Measurements from ENCODE around the gene BLOC1S5. TPM values are rescaled to one million over a fixed set of nuclear protein-coding genes. Genes with fewer than 3 reads are reported as not detected.

The BLOC1S5 gene
- polyA plus RNA-seq, 1 of the 3 experiments (the other 2 are of a cell fraction), result 4.4 TPM

DNA sequence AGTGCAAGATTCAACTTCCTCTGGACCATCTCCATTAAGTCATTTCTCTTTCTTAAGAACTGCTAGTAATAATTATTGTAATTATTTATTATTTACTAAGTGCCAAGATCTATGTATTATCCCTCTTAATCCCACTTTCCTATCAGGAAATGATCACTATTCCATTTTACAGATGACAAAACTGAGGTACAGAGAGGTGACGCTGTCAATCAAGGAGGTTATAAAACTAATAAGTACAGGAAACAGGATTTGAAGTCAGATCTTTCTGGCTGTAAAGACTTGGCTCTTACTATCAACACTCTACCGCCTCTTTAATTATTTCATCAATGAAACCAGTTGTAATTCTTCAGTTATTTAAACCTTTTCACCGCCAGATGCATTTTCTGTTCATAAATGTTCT is 37.4 kb downstream of the BLOC1S5 start:
- Histone ChIP-seq H3K4me2 (no peak overlapping the region), H3K9ac (no peak overlapping the region), H2AFZ (ENCODE audit: low read depth) (no peak overlapping the region), H4K20me1 (ENCODE audit: insufficient read depth) (no peaks in the 10 kb centered on the region), H3K9me3 (no peaks in the 10 kb centered on the region), H3K27me3 (ENCODE audit: insufficient read depth) (no peaks in the 10 kb centered on the region), H3F3A (replicated peaks; ENCODE audit: insufficient read depth) (peaks cover 3% of the 10 kb centered on the region), H3K4me3 (ENCODE audit: low read depth in 2 of 2, low read length in 1 of 2) (no peak overlapping the region), H3K27ac (ENCODE audit: low read depth in 2 of 2, low read length in 1 of 2) (no peak overlapping the region), H3K79me2 (ENCODE audit: insufficient read depth) (peaks cover 21% of the 10 kb centered on the region), H3K36me3 (replicated peaks in 1 of 2; ENCODE audit: control insufficient read depth in 1 of 2, insufficient read depth in 2 of 2, low read length in 1 of 2) (peaks cover 0 to 5% of the 10 kb centered on the region in 2 experiments), H3K4me1 (ENCODE audit: control insufficient read depth in 1 of 2, insufficient read depth in 2 of 2, low read depth in 1 of 2, low read length in 1 of 2) (peaks cover 3 to 23% of the 10 kb centered on the region in 2 experiments; a peak in 2 of 4 replicates), H3K9me2 (no peaks in the 10 kb centered on the region)
- TF ChIP-seq FOSL2 (IDR thresholded peaks at IDR 0.05; ENCODE audit: borderline replicate concordance, low read depth) (no peak), POLR2AphosphoS5 (IDR thresholded peaks at IDR 0.05; ENCODE audit: low read depth, low read length) (no peak), REST (IDR thresholded peaks at IDR 0.05; ENCODE audit: low read depth, low read length) (no peak), FOXM1 (IDR thresholded peaks at IDR 0.05; ENCODE audit: low read depth) (no peak), MEF2A (IDR thresholded peaks at IDR 0.05; ENCODE audit: borderline replicate concordance, low read depth) (no peak), RAD21 (IDR thresholded peaks at IDR 0.05; ENCODE audit: low read length) (no peak), YY1 (IDR thresholded peaks at IDR 0.05; ENCODE audit: low read depth) (no peak), ELF1 (IDR thresholded peaks at IDR 0.05) (no peak), EZH2phosphoT487 (IDR thresholded peaks at IDR 0.05; ENCODE audit: borderline replicate concordance, low read depth) (no peak), RXRA (IDR thresholded peaks at IDR 0.05; ENCODE audit: borderline replicate concordance, low read depth) (no peak), TAF1 (IDR thresholded peaks at IDR 0.05; ENCODE audit: borderline replicate concordance, low read depth, low read length) (no peak), USF2 (IDR thresholded peaks at IDR 0.05; ENCODE audit: borderline replicate concordance, low read depth, low read length) (no peak), RFX5 (IDR thresholded peaks at IDR 0.05; ENCODE audit: low read length) (no peak), SIN3A (IDR thresholded peaks at IDR 0.05; ENCODE audit: borderline replicate concordance, low read depth, low read length) (no peak), NFIC (IDR thresholded peaks at IDR 0.05; ENCODE audit: borderline replicate concordance) (no peak)
- TF ChIP-seq, protein P1, sequence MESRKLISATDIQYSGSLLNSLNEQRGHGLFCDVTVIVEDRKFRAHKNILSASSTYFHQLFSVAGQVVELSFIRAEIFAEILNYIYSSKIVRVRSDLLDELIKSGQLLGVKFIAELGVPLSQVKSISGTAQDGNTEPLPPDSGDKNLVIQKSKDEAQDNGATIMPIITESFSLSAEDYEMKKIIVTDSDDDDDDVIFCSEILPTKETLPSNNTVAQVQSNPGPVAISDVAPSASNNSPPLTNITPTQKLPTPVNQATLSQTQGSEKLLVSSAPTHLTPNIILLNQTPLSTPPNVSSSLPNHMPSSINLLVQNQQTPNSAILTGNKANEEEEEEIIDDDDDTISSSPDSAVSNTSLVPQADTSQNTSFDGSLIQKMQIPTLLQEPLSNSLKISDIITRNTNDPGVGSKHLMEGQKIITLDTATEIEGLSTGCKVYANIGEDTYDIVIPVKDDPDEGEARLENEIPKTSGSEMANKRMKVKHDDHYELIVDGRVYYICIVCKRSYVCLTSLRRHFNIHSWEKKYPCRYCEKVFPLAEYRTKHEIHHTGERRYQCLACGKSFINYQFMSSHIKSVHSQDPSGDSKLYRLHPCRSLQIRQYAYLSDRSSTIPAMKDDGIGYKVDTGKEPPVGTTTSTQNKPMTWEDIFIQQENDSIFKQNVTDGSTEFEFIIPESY (IDR thresholded peaks at IDR 0.05; ENCODE audit: borderline replicate concordance, low read depth), result no peak
- TF ChIP-seq, protein P2, sequence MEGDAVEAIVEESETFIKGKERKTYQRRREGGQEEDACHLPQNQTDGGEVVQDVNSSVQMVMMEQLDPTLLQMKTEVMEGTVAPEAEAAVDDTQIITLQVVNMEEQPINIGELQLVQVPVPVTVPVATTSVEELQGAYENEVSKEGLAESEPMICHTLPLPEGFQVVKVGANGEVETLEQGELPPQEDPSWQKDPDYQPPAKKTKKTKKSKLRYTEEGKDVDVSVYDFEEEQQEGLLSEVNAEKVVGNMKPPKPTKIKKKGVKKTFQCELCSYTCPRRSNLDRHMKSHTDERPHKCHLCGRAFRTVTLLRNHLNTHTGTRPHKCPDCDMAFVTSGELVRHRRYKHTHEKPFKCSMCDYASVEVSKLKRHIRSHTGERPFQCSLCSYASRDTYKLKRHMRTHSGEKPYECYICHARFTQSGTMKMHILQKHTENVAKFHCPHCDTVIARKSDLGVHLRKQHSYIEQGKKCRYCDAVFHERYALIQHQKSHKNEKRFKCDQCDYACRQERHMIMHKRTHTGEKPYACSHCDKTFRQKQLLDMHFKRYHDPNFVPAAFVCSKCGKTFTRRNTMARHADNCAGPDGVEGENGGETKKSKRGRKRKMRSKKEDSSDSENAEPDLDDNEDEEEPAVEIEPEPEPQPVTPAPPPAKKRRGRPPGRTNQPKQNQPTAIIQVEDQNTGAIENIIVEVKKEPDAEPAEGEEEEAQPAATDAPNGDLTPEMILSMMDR (IDR thresholded peaks at IDR 0.05), result no peak
- TF ChIP-seq, protein P3, sequence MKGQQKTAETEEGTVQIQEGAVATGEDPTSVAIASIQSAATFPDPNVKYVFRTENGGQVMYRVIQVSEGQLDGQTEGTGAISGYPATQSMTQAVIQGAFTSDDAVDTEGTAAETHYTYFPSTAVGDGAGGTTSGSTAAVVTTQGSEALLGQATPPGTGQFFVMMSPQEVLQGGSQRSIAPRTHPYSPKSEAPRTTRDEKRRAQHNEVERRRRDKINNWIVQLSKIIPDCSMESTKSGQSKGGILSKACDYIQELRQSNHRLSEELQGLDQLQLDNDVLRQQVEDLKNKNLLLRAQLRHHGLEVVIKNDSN (IDR thresholded peaks at IDR 0.05; ENCODE audit: borderline replicate concordance, low read depth), result no peak
- no peak for DNase-seq
- ChIA-PET POLR2A (no interaction called here), CTCF (no interaction called here)
- WGBS (ENCODE audit: low lambda C conversion rate), result 77% methylated on average over 3 of the region's 3 CpGs

All from SK-N-SH (cell line).